GM20000 (cell line): Measurements from ENCODE around the gene LRRC31.

Source experiments
- DNase-seq: peaks from one replicate; pipeline ENCODE4 v3.0.0; 2012; ENCODE audit warnings: low spot score
- CTCF ChIP-seq: IDR thresholded peaks from 2 replicates; pipeline ENCODE4 v1.5.1; 2012; ENCODE audit warnings: mild to moderate bottlenecking, control low read depth; ENCODE audit errors: extremely low read depth, missing control alignments

LRRC31 gene

GRCh38 chr3:169901453-169901852 lies 31.7 kb upstream of the LRRC31 start:
- no peak for DNase-seq
- TF ChIP-seq CTCF = no peak

GRCh38 chr3:169897284-169897683 lies 27.5 kb upstream of the LRRC31 start:
- no peak for DNase-seq
- TF ChIP-seq CTCF = no peak

- TF ChIP-seq CTCF = no peak
These were observed 25.3 kb upstream of the LRRC31 start for GRCh38 chr3:169895072-169895471.

GRCh38 chr3:169894110-169894509 lies 24.4 kb upstream of the LRRC31 start:
- no peak for TF ChIP-seq CTCF
- no peak for DNase-seq

More at GRCh38 chr3:169895072-169895471, 25.3 kb upstream of the LRRC31 start:
- DNase-seq = no peak

GRCh38 chr3:169891886-169892285 lies 22.2 kb upstream of the LRRC31 start:
- DNase-seq = no peak
- no peak for TF ChIP-seq CTCF

GRCh38 chr3:169886671-169887070 lies 16.9 kb upstream of the LRRC31 start:
- no peak for TF ChIP-seq CTCF
- DNase-seq = no peak

- DNase-seq = no peak
- no peak for TF ChIP-seq CTCF
These were observed 11.0 kb upstream of the LRRC31 start for GRCh38 chr3:169880576-169881250.
